ACC112 (cell line): ENCODE measurements around the gene MACROD2.

Source experiments
- H2AFZ ChIP-seq: fragments of 200-600 bp; sonication (generic); one replicate; pipeline ENCODE4 v1.6.0; 2017; ENCODE audit warnings: antibody characterized with exemption, low read length; ENCODE audit not compliant: unreplicated experiment
- H3K27ac ChIP-seq: fragments of 200-600 bp; sonication (generic); 2 replicates; pipeline ENCODE4 v1.5.1; 2014; ENCODE audit warnings: low read depth, mild to moderate bottlenecking, antibody characterized with exemption, low read length, moderate library complexity
- H3K27me3 ChIP-seq: fragments of 200-600 bp; sonication (generic); 2 replicates; pipeline ENCODE4 v1.6.1; 2014; ENCODE audit warnings: mild to moderate bottlenecking, antibody characterized with exemption, low read length, moderate library complexity, mixed read lengths; ENCODE audit not compliant: insufficient read depth
- H3K36me3 ChIP-seq: fragments of 200-600 bp; sonication (generic); 2 replicates; pipeline ENCODE4 v1.6.1; 2016; ENCODE audit warnings: mild to moderate bottlenecking, antibody characterized with exemption, low read length, moderate library complexity, mixed read lengths; ENCODE audit not compliant: insufficient read depth
- H3K4me1 ChIP-seq: fragments of 200-600 bp; sonication (generic); one replicate; pipeline ENCODE4 v1.6.1; 2016; ENCODE audit warnings: low read length, mixed read lengths; ENCODE audit not compliant: insufficient read depth, unreplicated experiment, control insufficient read depth
- H3K4me3 ChIP-seq: fragments of 200-600 bp; sonication (generic); 2 replicates; pipeline ENCODE4 v1.5.1; 2014; ENCODE audit warnings: mild to moderate bottlenecking, low read depth, low read length
- H3K79me2 ChIP-seq: fragments of 200-600 bp; sonication (generic); one replicate; pipeline ENCODE4 v1.6.0; 2016; ENCODE audit warnings: low read length; ENCODE audit not compliant: control insufficient read depth, unreplicated experiment, insufficient read depth

MACROD2 gene

GRCh38 chr20:14815340-14815739 lies 820.0 kb downstream of the MACROD2 start:
- H3K27ac ChIP-seq = no peak overlapping the region
- no peak overlapping the region for H3K4me3 ChIP-seq
- H3K36me3 ChIP-seq = no peaks in the 10 kb centered on the region
- H3K4me1 ChIP-seq = no peaks in the 10 kb centered on the region
- H3K27me3 ChIP-seq = no peaks in the 10 kb centered on the region
- no peaks in the 10 kb centered on the region for H3K79me2 ChIP-seq
- H2AFZ ChIP-seq = no peak overlapping the region

- H3K27me3 ChIP-seq = no peaks in the 10 kb centered on the region
- H3K4me3 ChIP-seq = no peak overlapping the region
- no peak overlapping the region for H3K27ac ChIP-seq
- no peaks in the 10 kb centered on the region for H3K79me2 ChIP-seq
- no peaks in the 10 kb centered on the region for H3K36me3 ChIP-seq
- H2AFZ ChIP-seq = no peak overlapping the region
- no peaks in the 10 kb centered on the region for H3K4me1 ChIP-seq
Measured at GRCh38 chr20:14816471-14816870, 821.2 kb downstream of the MACROD2 start.

GRCh38 chr20:14817101-14817500 lies 821.8 kb downstream of the MACROD2 start:
- Histone ChIP-seq H3K4me1 (no peaks in the 10 kb centered on the region), H2AFZ (no peak overlapping the region), H3K27me3 (no peaks in the 10 kb centered on the region), H3K4me3 (no peak overlapping the region), H3K79me2 (no peaks in the 10 kb centered on the region), H3K27ac (no peak overlapping the region), H3K36me3 (no peaks in the 10 kb centered on the region)

GRCh38 chr20:14820771-14821170 lies 825.5 kb downstream of the MACROD2 start:
- Histone ChIP-seq H2AFZ (no peak overlapping the region), H3K79me2 (no peaks in the 10 kb centered on the region), H3K4me1 (no peaks in the 10 kb centered on the region), H3K4me3 (no peak overlapping the region), H3K27ac (no peak overlapping the region), H3K27me3 (no peaks in the 10 kb centered on the region), H3K36me3 (no peaks in the 10 kb centered on the region)

GRCh38 chr20:14821251-14821650 lies 825.9 kb downstream of the MACROD2 start:
- no peaks in the 10 kb centered on the region for H3K36me3 ChIP-seq
- no peaks in the 10 kb centered on the region for H3K27me3 ChIP-seq
- no peak overlapping the region for H3K4me3 ChIP-seq
- H3K27ac ChIP-seq = no peak overlapping the region
- no peaks in the 10 kb centered on the region for H3K4me1 ChIP-seq
- no peaks in the 10 kb centered on the region for H3K79me2 ChIP-seq
- H2AFZ ChIP-seq = no peak overlapping the region

GRCh38 chr20:14824996-14825395 lies 829.7 kb downstream of the MACROD2 start:
- H3K36me3 ChIP-seq = no peaks in the 10 kb centered on the region
- H3K4me3 ChIP-seq = no peak overlapping the region
- no peaks in the 10 kb centered on the region for H3K4me1 ChIP-seq
- H2AFZ ChIP-seq = no peak overlapping the region
- H3K79me2 ChIP-seq = no peaks in the 10 kb centered on the region
- no peaks in the 10 kb centered on the region for H3K27me3 ChIP-seq
- H3K27ac ChIP-seq = no peak overlapping the region

- no peak overlapping the region for H2AFZ ChIP-seq
- no peaks in the 10 kb centered on the region for H3K27me3 ChIP-seq
- no peak overlapping the region for H3K4me3 ChIP-seq
- no peak overlapping the region for H3K27ac ChIP-seq
- H3K79me2 ChIP-seq = no peaks in the 10 kb centered on the region
- H3K36me3 ChIP-seq = no peaks in the 10 kb centered on the region
- no peaks in the 10 kb centered on the region for H3K4me1 ChIP-seq
Measured at GRCh38 chr20:14826543-14827313, 831.4 kb downstream of the MACROD2 start.

GRCh38 chr20:14828459-14828858 lies 833.1 kb downstream of the MACROD2 start:
- no peaks in the 10 kb centered on the region for H3K4me1 ChIP-seq
- H2AFZ ChIP-seq = no peak overlapping the region

GRCh38 chr20:14829906-14830305 lies 834.6 kb downstream of the MACROD2 start:
- Histone ChIP-seq H3K79me2 (no peaks in the 10 kb centered on the region), H3K27ac (no peak overlapping the region), H3K36me3 (no peaks in the 10 kb centered on the region), H3K27me3 (no peaks in the 10 kb centered on the region), H3K4me1 (no peaks in the 10 kb centered on the region), H3K4me3 (no peak overlapping the region), H2AFZ (no peak overlapping the region)

More at GRCh38 chr20:14828459-14828858, 833.1 kb downstream of the MACROD2 start:
- H3K4me3 ChIP-seq = no peak overlapping the region
- no peak overlapping the region for H3K27ac ChIP-seq
- H3K79me2 ChIP-seq = no peaks in the 10 kb centered on the region
- no peaks in the 10 kb centered on the region for H3K27me3 ChIP-seq
- H3K36me3 ChIP-seq = no peaks in the 10 kb centered on the region

- Histone ChIP-seq H3K27ac (no peak overlapping the region), H3K79me2 (no peaks in the 10 kb centered on the region), H3K36me3 (no peaks in the 10 kb centered on the region), H2AFZ (no peak overlapping the region), H3K4me3 (no peak overlapping the region), H3K27me3 (no peaks in the 10 kb centered on the region), H3K4me1 (no peaks in the 10 kb centered on the region)
Measured at GRCh38 chr20:14830466-14830865, 835.1 kb downstream of the MACROD2 start.

GRCh38 chr20:14830899-14831298 lies 835.6 kb downstream of the MACROD2 start:
- H3K79me2 ChIP-seq = no peaks in the 10 kb centered on the region
- H3K4me1 ChIP-seq = no peaks in the 10 kb centered on the region
- no peaks in the 10 kb centered on the region for H3K27me3 ChIP-seq
- H2AFZ ChIP-seq = no peak overlapping the region
- H3K27ac ChIP-seq = no peak overlapping the region
- no peaks in the 10 kb centered on the region for H3K36me3 ChIP-seq
- H3K4me3 ChIP-seq = no peak overlapping the region
